K562 (cell line): ENCODE results near the gene FRMPD2.

Source experiments
- HDGF ChIP-seq: fragments of 450-650 bp; IDR thresholded peaks from 2 replicates; pipeline ENCODE4 v1.6.1; 2016
- HMG20B ChIP-seq: fragments of 250-450 bp; sonication (Bioruptor Pico); IDR thresholded peaks from 2 replicates; pipeline ENCODE4 v1.5.0; 2021; ENCODE audit warnings: mild to moderate bottlenecking
- POLR2A ChIP-seq: fragments of 450-650 bp; conservative IDR thresholded peaks from 2 replicates; pipeline ENCODE4 v1.6.1; 2016
- PRMT5 ChIP-seq: sonication (generic); formaldehyde crosslinking; IDR thresholded peaks from 2 replicates; pipeline ENCODE4 v1.5.0; 2020; ENCODE audit warnings: missing genetic modification reagents
- RAD21 ChIP-seq, 2 experiments: fragments of 250-450 bp in 1 of 2; fragments of 450-650 bp in 1 of 2; sonication (Bioruptor Pico) in 1 of 2; formaldehyde crosslinking in 1 of 2; IDR thresholded peaks in 1 of 2; conservative IDR thresholded peaks in 1 of 2; 2 replicates each; pipeline versions ENCODE4 v1.4.0 to v1.8.0; 2020 to 2022; ENCODE audit warnings: mild to moderate bottlenecking in 2 of 2, moderate library complexity in 1 of 2
- RBM14 ChIP-seq: fragments of 200-400 bp; formaldehyde crosslinking; IDR thresholded peaks from 2 replicates; pipeline ENCODE4 v1.6.1; 2018; ENCODE audit warnings: low read depth, mild to moderate bottlenecking, low read length, moderate library complexity, borderline replicate concordance; ENCODE audit not compliant: insufficient read depth
- TCF7L2 ChIP-seq: fragments of 150-350 bp; IDR thresholded peaks from 2 replicates; pipeline ENCODE4 v1.6.1; 2016; ENCODE audit warnings: low read depth, mild to moderate bottlenecking, low read length, moderate library complexity
- ZNF384 ChIP-seq: IDR thresholded peaks from 2 replicates; pipeline ENCODE4 v1.6.1; 2012; ENCODE audit warnings: low read depth, low read length, improper control_type of control experiment
- TF ChIP-seq, protein P1 (sequence below), 3 experiments: IDR thresholded peaks in 2 of 3; conservative IDR thresholded peaks in 1 of 3; 2 replicates each; pipeline ENCODE4 v1.5.1; 2011 to 2012; ENCODE audit warnings: low read length in 3 of 3, mild to moderate bottlenecking in 3 of 3, control low read depth in 2 of 3, improper control_type of control experiment in 1 of 3, inconsistent platforms in 1 of 3, low read depth in 1 of 3, mixed read lengths in 1 of 3, moderate library complexity in 1 of 3; ENCODE audit not compliant: insufficient read depth in 2 of 3
- TF ChIP-seq, protein P2 (sequence below): fragments of 450-650 bp; IDR thresholded peaks from 2 replicates; pipeline ENCODE4 v1.6.1; 2016; ENCODE audit warnings: borderline replicate concordance

DNA sequence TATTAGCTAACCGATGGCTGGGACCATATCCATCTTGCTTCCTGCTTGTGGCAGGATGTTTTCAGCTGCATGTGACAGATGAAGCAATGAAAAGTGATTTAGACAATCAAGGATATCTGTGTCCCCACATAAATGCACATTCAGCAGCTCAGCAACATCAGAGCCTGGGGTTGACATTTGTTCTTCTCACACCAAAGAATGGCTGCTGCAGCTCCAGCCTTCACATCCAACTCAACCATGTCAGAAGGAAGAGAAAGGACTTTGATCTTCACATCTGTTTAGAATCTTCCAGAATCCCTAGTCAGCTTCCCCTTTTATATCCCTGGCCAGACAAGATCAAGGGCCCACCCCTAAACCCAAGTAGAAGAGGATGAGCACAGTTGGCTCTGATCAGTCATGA lies 11.9 kb upstream of the FRMPD2 start:
- no peak for TF ChIP-seq RBM14
- no peak for TF ChIP-seq RAD21 (CRISPR knock-in tag; conservative IDR thresholded peaks at IDR 0.05 in 1 of 2, IDR thresholded peaks at IDR 0.05 in 1 of 2)
- no peak for TF ChIP-seq PRMT5
- TF ChIP-seq POLR2A, result no peak
- TF ChIP-seq TCF7L2, result no peak
- TF ChIP-seq ZNF384, result no peak
- TF ChIP-seq, protein P1, sequence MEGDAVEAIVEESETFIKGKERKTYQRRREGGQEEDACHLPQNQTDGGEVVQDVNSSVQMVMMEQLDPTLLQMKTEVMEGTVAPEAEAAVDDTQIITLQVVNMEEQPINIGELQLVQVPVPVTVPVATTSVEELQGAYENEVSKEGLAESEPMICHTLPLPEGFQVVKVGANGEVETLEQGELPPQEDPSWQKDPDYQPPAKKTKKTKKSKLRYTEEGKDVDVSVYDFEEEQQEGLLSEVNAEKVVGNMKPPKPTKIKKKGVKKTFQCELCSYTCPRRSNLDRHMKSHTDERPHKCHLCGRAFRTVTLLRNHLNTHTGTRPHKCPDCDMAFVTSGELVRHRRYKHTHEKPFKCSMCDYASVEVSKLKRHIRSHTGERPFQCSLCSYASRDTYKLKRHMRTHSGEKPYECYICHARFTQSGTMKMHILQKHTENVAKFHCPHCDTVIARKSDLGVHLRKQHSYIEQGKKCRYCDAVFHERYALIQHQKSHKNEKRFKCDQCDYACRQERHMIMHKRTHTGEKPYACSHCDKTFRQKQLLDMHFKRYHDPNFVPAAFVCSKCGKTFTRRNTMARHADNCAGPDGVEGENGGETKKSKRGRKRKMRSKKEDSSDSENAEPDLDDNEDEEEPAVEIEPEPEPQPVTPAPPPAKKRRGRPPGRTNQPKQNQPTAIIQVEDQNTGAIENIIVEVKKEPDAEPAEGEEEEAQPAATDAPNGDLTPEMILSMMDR (IDR thresholded peaks at IDR 0.05 in 2 of 3, conservative IDR thresholded peaks at IDR 0.05 in 1 of 3; ENCODE audit: insufficient read depth in 2 of 3, low read depth in 1 of 3, low read length in 3 of 3), result no peak
- TF ChIP-seq, protein P2, sequence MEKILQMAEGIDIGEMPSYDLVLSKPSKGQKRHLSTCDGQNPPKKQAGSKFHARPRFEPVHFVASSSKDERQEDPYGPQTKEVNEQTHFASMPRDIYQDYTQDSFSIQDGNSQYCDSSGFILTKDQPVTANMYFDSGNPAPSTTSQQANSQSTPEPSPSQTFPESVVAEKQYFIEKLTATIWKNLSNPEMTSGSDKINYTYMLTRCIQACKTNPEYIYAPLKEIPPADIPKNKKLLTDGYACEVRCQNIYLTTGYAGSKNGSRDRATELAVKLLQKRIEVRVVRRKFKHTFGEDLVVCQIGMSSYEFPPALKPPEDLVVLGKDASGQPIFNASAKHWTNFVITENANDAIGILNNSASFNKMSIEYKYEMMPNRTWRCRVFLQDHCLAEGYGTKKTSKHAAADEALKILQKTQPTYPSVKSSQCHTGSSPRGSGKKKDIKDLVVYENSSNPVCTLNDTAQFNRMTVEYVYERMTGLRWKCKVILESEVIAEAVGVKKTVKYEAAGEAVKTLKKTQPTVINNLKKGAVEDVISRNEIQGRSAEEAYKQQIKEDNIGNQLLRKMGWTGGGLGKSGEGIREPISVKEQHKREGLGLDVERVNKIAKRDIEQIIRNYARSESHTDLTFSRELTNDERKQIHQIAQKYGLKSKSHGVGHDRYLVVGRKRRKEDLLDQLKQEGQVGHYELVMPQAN, result no peak
- no peak for TF ChIP-seq HDGF
- no peak for TF ChIP-seq HMG20B (CRISPR knock-in tag)
